Ascending aorta (tissue), 2 donors: Measurements from ENCODE around the gene ENPP4. TPM values are rescaled to one million over a fixed set of nuclear protein-coding genes. Genes with fewer than 3 reads are reported as not detected.

ENCODE experiments used
- DNase-seq, 2 donors: peaks; one replicate each; pipeline ENCODE4 v3.0.0-alpha.2; 2019; ENCODE audit warnings: low spot score in 2 of 2
- H3K27ac ChIP-seq, 2 donors: fragments of 200-600 bp; sonication (generic); one replicate each; pipeline ENCODE4 v1.5.1; 2016 to 2017; ENCODE audit warnings: mild to moderate bottlenecking in 1 of 2
- H3K27me3 ChIP-seq: fragments of 200-600 bp; sonication (generic); one replicate; pipeline ENCODE4 v1.5.1; 2017
- H3K36me3 ChIP-seq, 2 donors: fragments of 200-600 bp; sonication (generic); one replicate each; pipeline ENCODE4 v1.5.1; 2016
- H3K4me1 ChIP-seq, 2 donors: fragments of 200-600 bp; sonication (generic); one replicate each; pipeline ENCODE4 v1.5.1; 2016 to 2017; ENCODE audit warnings: mild to moderate bottlenecking in 1 of 2
- H3K4me3 ChIP-seq, 2 donors: fragments of 200-600 bp; sonication (generic); one replicate each; pipeline ENCODE4 v1.5.1; 2016 to 2017; ENCODE audit warnings: mild to moderate bottlenecking in 1 of 2
- H3K9me3 ChIP-seq, 2 donors: fragments of 200-600 bp; sonication (generic); one replicate each; pipeline ENCODE4 v1.5.1; 2016
- CTCF ChIP-seq, 3 experiments: fragments of 200-600 bp in 2 of 3; fragments of 450-650 bp in 1 of 3; sonication (generic) in 2 of 3; IDR thresholded peaks; one replicate each; pipeline ENCODE4 v1.5.1; 2016 to 2019; ENCODE audit warnings: antibody characterized with exemption in 3 of 3, mild to moderate bottlenecking in 1 of 3, moderate library complexity in 1 of 3
- intact Hi-C: fragments of 100-400 bp; cut with DNase I; formaldehyde crosslinking; loops from one replicate; pipeline ENCODE4 v1.15.1; 2023
- total RNA-seq: library from RNA; depleted of rRNA; stranded (reverse); fragments of >200 nt; gene quantifications from one replicate; pipeline ENCODE4 v1.1.0, GENCODE V29; 2016

Gene ENPP4
- total RNA-seq, 1 donor from 2014 or later, result 12.5 TPM

DNA sequence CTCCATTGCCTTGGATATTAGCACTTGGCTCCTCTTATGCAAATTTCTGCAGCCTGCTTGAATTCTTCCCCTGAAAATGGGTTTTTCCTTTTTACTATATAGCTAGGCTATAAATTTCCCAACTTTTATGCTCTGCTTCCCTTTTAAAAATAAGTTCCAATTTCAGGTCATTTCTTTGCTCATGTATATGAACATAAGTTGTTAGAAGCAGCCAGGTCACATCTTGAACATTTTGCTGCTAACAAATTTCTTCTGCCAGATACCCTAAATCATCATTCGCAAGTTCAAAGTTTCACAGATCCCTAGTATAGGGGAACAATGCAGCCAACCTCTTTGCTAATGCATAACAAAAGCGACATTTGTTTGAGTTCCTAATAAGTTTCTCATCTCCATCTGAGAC, 34.5 kb upstream of the ENPP4 start:
- Histone ChIP-seq H3K9me3 (peaks cover 6 to 9% of the 10 kb centered on the region in 2 donors), H3K4me1 (no peaks in the 10 kb centered on the region), H3K4me3 (no peak overlapping the region), H3K27ac (no peak overlapping the region), H3K36me3 (no peaks in the 10 kb centered on the region), H3K27me3 (no peaks in the 10 kb centered on the region)
- intact Hi-C loops, result no loop called here
- TF ChIP-seq CTCF (IDR thresholded peaks at IDR 0.05), result no peak
- no peak for DNase-seq

DNA sequence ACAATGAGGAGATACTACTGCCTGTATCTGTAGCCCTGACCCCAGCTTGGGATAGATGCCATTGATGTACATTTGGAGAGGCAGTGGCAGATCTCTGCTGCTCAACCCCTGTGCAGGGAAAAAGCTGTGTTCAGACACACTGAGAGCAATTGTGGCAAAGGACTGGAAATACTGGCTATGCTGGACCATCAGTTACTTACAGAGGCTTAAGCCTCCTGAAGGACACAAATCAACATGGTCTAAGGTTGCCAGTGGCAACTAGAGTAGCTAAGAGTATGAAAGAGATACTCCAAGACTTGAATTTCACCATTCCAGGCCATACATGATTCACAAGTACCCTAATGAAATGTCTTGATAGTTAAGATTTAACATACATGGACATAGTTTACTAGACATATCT, 32.4 kb upstream of the ENPP4 start:
- Histone ChIP-seq H3K36me3 (no peaks in the 10 kb centered on the region), H3K9me3 (peaks cover 6 to 9% of the 10 kb centered on the region in 2 donors), H3K4me1 (no peaks in the 10 kb centered on the region), H3K27me3 (no peaks in the 10 kb centered on the region), H3K27ac (no peak overlapping the region), H3K4me3 (no peak overlapping the region)
- no peak for TF ChIP-seq CTCF (IDR thresholded peaks at IDR 0.05)
- no peak for DNase-seq
- intact Hi-C loops, result no loop called here

DNA sequence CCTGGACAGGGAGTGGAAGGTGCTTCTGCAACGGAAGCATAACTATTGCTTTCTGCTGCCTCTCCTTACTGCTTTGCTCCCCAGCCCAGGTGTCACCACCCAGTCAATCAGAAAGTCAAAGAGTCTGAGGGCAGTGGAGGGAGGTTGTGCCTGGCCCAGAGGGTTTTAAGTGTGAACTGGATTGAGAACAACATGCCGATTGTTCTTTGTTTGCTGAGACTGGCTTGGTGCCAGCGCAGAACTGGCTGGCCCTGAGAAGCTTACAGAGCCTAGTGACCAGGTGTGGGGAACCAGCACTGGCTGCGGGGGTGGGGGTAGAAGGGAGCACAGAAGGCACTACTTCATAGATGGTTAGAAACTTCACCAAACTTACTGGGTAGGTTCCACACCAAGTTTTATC, 31.1 kb upstream of the ENPP4 start:
- Histone ChIP-seq H3K36me3 (no peaks in the 10 kb centered on the region), H3K4me1 (no peaks in the 10 kb centered on the region), H3K9me3 (peaks cover 6 to 9% of the 10 kb centered on the region in 2 donors), H3K27me3 (no peaks in the 10 kb centered on the region), H3K4me3 (no peak overlapping the region), H3K27ac (no peak overlapping the region)
- intact Hi-C loops, result no loop called here
- no peak for TF ChIP-seq CTCF (IDR thresholded peaks at IDR 0.05)
- no peak for DNase-seq

GRCh38 chr6:46099952-46100351, 29.8 kb upstream of the ENPP4 start:
- Histone ChIP-seq H3K27me3 (no peaks in the 10 kb centered on the region), H3K4me3 (no peak overlapping the region), H3K9me3 (peaks cover 3% of the 10 kb centered on the region in 2 donors), H3K36me3 (no peaks in the 10 kb centered on the region), H3K27ac (no peak overlapping the region), H3K4me1 (no peaks in the 10 kb centered on the region)
- no peak for DNase-seq
- intact Hi-C loops, result no loop called here
- TF ChIP-seq CTCF (IDR thresholded peaks at IDR 0.05), result no peak

DNA sequence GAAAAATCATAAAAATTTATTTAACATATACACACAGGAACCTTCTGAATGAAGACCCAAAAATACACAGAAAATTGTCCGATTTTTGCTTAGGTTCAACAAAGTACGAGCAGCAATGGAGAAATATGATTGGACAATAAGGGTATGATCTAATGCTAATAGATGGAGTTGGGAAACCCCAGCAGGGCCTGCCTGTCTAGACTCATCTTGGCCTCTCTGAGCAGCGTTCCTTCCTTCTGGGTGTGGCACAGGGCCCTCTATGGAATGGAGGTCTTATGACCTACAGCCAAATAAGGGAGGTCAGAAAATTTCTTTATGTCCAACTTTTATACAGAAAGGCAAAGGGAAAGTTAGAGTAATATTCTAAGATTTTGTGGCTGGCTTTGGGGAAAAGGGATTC, 27.7 kb upstream of the ENPP4 start:
- peaks cover 0 to 3% of the 10 kb centered on the region in 2 donors for H3K9me3 ChIP-seq
- H3K4me1 ChIP-seq, result no peaks in the 10 kb centered on the region
- no peaks in the 10 kb centered on the region for H3K27me3 ChIP-seq
- no peak overlapping the region for H3K4me3 ChIP-seq
- H3K36me3 ChIP-seq, result no peaks in the 10 kb centered on the region
- intact Hi-C loops, result no loop called here
- no peak overlapping the region for H3K27ac ChIP-seq
- DNase-seq, result no peak
- TF ChIP-seq CTCF (IDR thresholded peaks at IDR 0.05), result no peak

GRCh38 chr6:46103441-46104115, 26.2 kb upstream of the ENPP4 start:
- no peak overlapping the region for H3K4me3 ChIP-seq
- H3K4me1 ChIP-seq, result no peaks in the 10 kb centered on the region
- no peaks in the 10 kb centered on the region for H3K36me3 ChIP-seq
- no peak for DNase-seq
- no peaks in the 10 kb centered on the region for H3K27me3 ChIP-seq
- peak in 2 of 3 experiments; percentile 16 to 18 for TF ChIP-seq CTCF (IDR thresholded peaks at IDR 0.05)
- no peak overlapping the region for H3K27ac ChIP-seq
- peaks cover 0 to 6% of the 10 kb centered on the region in 2 donors for H3K9me3 ChIP-seq
- intact Hi-C loops, result no loop called here
